HEK293T (cell line): Measurements from ENCODE around the gene SKP1.

Source experiments
- FOXM1 ChIP-seq: fragments of 450-650 bp; IDR thresholded peaks from 2 replicates; pipeline ENCODE4 v1.6.1; 2017; ENCODE audit warnings: mild to moderate bottlenecking, borderline replicate concordance
- L3MBTL2 ChIP-seq: fragments of 450-650 bp; conservative IDR thresholded peaks from 2 replicates; pipeline ENCODE4 v1.6.1; 2016; ENCODE audit warnings: mild to moderate bottlenecking
- NFRKB ChIP-seq: fragments of 450-650 bp; IDR thresholded peaks from 2 replicates; pipeline ENCODE4 v1.6.1; 2016; ENCODE audit warnings: mild to moderate bottlenecking, moderate library complexity
- SP1 ChIP-seq: fragments of 450-650 bp; IDR thresholded peaks from 2 replicates; pipeline ENCODE4 v1.6.1; 2017
- ZNF384 ChIP-seq: fragments of 450-650 bp; IDR thresholded peaks from 2 replicates; pipeline ENCODE4 v1.6.1; 2016

GRCh38 chr5:134153241-134153640, 23.5 kb downstream of the SKP1 start:
- TF ChIP-seq FOXM1 (no peak), ZNF384 (no peak), L3MBTL2 (no peak), SP1 (no peak), NFRKB (no peak)
